ENCODE results near the gene ICAM5.

The ICAM5 gene

DNA sequence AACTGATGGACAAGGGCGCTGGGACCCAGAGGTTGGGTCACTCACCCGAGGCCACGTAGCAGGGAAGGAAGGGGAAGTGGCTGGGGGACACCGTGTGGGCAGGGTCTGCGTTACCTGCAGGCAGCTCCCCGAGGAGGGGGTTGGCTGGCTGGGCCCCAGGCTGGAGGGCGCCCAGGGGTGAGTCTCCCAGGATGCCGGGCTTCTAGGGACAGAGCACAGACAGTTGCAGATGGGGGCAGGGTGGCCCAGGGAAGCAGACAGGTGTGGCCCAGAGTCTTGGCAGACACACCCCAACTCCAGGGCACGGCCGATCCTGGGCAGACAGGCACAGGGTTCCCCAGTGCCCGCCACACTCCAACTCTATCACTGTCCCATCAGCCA is 31.7 kb downstream of the ICAM5 start:
- TF ChIP-seq, protein P1, sequence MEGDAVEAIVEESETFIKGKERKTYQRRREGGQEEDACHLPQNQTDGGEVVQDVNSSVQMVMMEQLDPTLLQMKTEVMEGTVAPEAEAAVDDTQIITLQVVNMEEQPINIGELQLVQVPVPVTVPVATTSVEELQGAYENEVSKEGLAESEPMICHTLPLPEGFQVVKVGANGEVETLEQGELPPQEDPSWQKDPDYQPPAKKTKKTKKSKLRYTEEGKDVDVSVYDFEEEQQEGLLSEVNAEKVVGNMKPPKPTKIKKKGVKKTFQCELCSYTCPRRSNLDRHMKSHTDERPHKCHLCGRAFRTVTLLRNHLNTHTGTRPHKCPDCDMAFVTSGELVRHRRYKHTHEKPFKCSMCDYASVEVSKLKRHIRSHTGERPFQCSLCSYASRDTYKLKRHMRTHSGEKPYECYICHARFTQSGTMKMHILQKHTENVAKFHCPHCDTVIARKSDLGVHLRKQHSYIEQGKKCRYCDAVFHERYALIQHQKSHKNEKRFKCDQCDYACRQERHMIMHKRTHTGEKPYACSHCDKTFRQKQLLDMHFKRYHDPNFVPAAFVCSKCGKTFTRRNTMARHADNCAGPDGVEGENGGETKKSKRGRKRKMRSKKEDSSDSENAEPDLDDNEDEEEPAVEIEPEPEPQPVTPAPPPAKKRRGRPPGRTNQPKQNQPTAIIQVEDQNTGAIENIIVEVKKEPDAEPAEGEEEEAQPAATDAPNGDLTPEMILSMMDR (IDR thresholded peaks at IDR 0.05; ENCODE audit: low read depth, low read length): no peak
- no peak for DNase-seq (ENCODE audit: low read depth in 2 of 2)
- no peak overlapping the region for H3K4me3 ChIP-seq (replicated peaks in 1 of 2; ENCODE audit: low read depth in 2 of 2, low read length in 2 of 2)

DNA sequence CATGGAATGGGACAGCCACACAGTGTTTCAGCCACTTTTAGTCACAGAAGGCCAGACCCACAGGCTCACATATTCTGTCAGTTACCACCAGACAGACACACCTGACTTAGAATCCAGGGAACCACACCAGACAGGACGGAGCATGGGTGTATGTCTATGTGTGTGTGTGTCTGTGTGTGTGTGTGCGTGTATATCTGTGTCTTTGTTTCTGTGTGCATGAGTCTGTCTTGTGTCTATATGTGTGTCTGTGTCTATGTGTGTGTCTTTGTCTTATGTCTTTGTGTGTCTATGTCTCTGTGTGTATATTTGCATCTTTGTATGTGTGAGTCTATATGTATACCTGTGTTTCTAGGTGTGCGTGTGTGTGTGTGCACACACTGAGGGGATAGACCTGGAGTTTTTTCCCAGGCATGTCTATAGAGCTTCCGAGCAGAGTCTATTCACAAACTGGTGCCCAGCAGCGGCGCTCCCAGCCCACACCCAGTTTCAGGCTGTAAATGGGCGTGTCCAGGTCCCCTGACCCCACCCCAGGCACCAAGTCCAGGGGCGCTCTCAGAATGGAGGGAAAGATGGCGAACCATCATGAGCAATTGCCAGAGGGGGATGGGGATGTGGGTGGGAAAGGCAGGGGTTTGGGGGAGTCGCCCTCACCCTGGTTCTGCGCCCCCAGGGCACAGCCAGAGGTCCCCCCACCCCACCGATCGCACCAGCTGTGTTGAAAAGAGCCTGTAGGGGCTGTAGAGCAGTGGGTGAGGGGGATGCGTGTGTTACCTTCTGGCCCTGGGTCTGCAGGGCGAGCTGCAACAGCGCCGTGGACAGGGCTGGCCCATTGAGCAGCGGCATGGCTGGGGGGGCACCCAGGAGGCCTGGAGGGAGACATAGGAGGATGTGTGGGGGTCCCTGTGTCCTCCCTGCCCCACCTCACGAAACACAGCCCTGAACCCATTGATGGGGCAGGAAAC is 32.4 kb downstream of the ICAM5 start:
- DNase-seq (ENCODE audit: low read depth in 2 of 2): no peak
- H3K4me3 ChIP-seq (replicated peaks in 1 of 2; ENCODE audit: low read depth in 2 of 2, low read length in 2 of 2): no peak overlapping the region
- TF ChIP-seq, protein P1 (IDR thresholded peaks at IDR 0.05; ENCODE audit: low read depth, low read length): no peak

DNA sequence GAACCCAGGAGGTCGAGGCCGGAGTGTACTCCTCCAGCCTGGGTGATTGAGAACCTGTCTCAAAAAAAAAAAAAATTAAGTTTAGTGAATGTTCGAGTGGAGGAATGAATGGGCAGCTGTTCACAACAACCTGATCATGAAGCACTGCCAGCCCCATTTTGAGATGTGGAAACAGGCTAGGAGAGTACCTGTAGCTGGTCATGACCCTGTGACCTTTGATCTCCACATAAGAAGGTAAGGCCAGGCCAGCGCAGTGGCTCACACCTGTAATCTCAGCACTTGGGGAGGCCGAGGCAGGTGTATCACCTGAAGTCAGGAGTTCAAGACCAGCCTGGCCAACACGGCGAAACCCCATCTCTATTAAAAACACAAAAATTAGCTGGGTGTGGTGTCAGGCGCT is 36.0 kb downstream of the ICAM5 start:
- H3K4me3 ChIP-seq (replicated peaks in 1 of 2; ENCODE audit: low read depth in 2 of 2, low read length in 2 of 2): no peak overlapping the region
- TF ChIP-seq, protein P1 (IDR thresholded peaks at IDR 0.05; ENCODE audit: low read depth, low read length): no peak
- no peak for DNase-seq (ENCODE audit: low read depth in 2 of 2)

DNA sequence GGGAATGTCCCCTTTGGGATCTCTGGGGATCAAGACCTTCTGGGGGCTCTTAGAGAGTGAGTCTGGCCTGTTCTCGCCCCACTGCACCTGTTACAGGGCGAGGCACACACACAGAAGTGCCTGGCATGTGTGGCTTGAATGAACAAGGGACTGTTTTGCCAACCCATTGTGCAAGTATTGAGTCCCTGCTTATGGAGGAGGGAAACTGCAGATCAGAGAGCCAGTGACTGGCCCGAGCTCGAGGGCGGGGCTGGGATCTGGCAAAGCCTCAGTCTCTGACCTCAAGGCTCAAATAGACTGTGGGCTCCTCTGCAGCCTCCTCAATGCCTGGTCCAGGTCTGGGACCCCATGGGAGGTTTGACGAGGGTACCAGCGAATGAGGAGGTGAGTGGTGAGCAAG is 38.0 kb downstream of the ICAM5 start:
- TF ChIP-seq, protein P1 (IDR thresholded peaks at IDR 0.05; ENCODE audit: low read depth, low read length): no peak
- no peak for DNase-seq (ENCODE audit: low read depth in 2 of 2)
- H3K4me3 ChIP-seq (replicated peaks in 1 of 2; ENCODE audit: low read depth in 2 of 2, low read length in 2 of 2): no peak overlapping the region

DNA sequence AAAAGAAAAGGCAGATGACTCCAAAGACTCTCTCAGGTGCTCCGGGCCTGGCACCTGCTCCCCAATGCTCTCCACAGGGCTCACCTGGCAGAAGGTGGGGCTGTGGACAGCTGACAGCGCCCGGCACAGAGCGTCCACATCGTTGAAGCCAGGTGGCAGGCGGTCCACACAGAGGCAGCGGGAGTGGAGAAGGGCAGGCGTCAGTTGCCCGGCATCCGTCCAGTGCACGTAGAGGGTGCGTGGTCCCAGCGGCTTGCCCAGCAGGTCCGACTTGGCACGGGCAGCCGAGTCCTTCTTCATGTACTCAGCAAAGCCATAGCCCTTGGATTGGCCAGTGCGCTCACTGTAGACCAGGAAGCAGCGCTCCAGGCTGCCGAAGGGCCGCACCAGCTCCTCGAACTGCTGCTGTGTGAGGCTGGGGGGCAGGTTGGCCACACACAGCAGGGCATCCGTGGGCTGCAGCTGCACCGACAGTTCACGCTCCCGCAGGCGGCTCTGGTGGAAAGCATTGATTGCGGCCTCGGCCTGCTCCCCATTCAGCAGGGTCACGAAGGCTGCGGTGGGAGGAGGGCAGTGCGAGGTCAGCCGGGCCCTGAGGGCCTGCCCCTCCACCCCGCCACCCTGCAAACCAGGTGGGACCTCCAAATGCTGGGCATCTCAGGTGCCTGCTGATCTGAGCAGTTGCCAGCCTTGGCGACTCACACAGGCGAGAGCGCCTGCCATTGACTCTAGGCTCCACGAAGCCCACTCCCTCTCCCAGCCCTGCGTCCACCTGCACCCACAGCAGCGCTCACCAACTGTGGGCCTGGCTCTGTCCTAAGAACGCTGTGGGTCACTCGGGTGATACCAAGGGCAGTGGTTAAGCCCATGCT is 39.0 kb downstream of the ICAM5 start:
- TF ChIP-seq, protein P1 (IDR thresholded peaks at IDR 0.05; ENCODE audit: low read depth, low read length): no peak
- DNase-seq (ENCODE audit: low read depth in 2 of 2): no peak
- H3K4me3 ChIP-seq (replicated peaks in 1 of 2; ENCODE audit: low read depth in 2 of 2, low read length in 2 of 2): no peak overlapping the region

DNA sequence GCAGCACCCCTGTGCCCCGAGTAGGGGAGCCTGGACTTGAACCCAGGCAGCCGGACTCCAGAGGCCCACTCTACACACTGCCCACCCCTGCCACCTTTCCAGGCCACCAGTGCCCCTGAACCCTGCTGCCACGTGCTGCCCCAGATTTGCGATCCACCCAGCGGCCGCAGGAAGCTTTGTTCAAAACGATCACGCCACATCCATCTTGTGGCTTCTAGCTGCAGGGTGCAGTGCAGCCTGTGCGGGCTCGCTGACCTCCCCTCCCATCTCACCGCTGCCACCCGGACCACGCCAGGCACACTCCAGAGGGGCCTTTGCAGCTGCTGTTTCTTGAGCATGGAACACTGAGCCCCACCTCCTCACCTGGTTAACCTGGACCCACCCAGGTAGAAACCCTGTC is 39.8 kb downstream of the ICAM5 start:
- TF ChIP-seq, protein P1 (IDR thresholded peaks at IDR 0.05; ENCODE audit: low read depth, low read length): no peak
- no peak overlapping the region for H3K4me3 ChIP-seq (replicated peaks in 1 of 2; ENCODE audit: low read depth in 2 of 2, low read length in 2 of 2)
- no peak for DNase-seq (ENCODE audit: low read depth in 2 of 2)
